ENCODE data around the gene GOLGA6L7. TPM values are rescaled to one million over a fixed set of nuclear protein-coding genes. Genes with fewer than 3 reads are reported as not detected.

GOLGA6L7 gene
- total and polyA plus RNA-seq, 10 donors: not detected

- H3K4me1 ChIP-seq: peaks cover 0 to 17% (median 13%) of the 10 kb centered on the region in 6 donors
- 91 to 100% (median 94%) methylated on average over 1 of the region's 1 CpG for WGBS, 5 donors
- DNase-seq: no peak
- peaks cover 0 to 23% (median 14%) of the 10 kb centered on the region in 7 donors for H3K27me3 ChIP-seq (replicated peaks in 1 of 7)
- H3K36me3 ChIP-seq: no peaks in the 10 kb centered on the region
- no peak overlapping the region for H3K27ac ChIP-seq
- H3K9me3 ChIP-seq: no peaks in the 10 kb centered on the region
- H3K4me3 ChIP-seq: no peak overlapping the region
- TF ChIP-seq POLR2AphosphoS5 (IDR thresholded peaks at IDR 0.05) (no peak), POLR2A (IDR thresholded peaks at IDR 0.05) (no peak)
- TF ChIP-seq, protein P1, sequence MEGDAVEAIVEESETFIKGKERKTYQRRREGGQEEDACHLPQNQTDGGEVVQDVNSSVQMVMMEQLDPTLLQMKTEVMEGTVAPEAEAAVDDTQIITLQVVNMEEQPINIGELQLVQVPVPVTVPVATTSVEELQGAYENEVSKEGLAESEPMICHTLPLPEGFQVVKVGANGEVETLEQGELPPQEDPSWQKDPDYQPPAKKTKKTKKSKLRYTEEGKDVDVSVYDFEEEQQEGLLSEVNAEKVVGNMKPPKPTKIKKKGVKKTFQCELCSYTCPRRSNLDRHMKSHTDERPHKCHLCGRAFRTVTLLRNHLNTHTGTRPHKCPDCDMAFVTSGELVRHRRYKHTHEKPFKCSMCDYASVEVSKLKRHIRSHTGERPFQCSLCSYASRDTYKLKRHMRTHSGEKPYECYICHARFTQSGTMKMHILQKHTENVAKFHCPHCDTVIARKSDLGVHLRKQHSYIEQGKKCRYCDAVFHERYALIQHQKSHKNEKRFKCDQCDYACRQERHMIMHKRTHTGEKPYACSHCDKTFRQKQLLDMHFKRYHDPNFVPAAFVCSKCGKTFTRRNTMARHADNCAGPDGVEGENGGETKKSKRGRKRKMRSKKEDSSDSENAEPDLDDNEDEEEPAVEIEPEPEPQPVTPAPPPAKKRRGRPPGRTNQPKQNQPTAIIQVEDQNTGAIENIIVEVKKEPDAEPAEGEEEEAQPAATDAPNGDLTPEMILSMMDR (IDR thresholded peaks at IDR 0.05 in 8 of 11, conservative IDR thresholded peaks at IDR 0.05 in 3 of 11): no peak
- intact Hi-C loops (cut with DNase I; ENCODE audit: low total_unique reads): no loop called here
Measured at GRCh38 chr15:28881600-28881999, 33.2 kb upstream of the GOLGA6L7 start.

- 23 to 44% (median 35%) methylated on average over 3 of the region's 3 CpGs for WGBS, 5 donors
Measured at GRCh38 chr15:28881170-28881569, 32.7 kb upstream of the GOLGA6L7 start.

GRCh38 chr15:28880680-28881079 lies 32.2 kb upstream of the GOLGA6L7 start:
- no peak overlapping the region for H3K4me3 ChIP-seq
- H3K36me3 ChIP-seq: no peaks in the 10 kb centered on the region
- H3K27ac ChIP-seq: peak overlapping the region in 1 of 8 donors; percentile 25
- peaks cover 0 to 10% (median 8%) of the 10 kb centered on the region in 6 donors for H3K4me1 ChIP-seq
- 82 to 88% (median 85%) methylated on average over 5 of the region's 5 CpGs for WGBS, 5 donors
- TF ChIP-seq POLR2AphosphoS5 (IDR thresholded peaks at IDR 0.05) (no peak), POLR2A (IDR thresholded peaks at IDR 0.05) (no peak)
- TF ChIP-seq, protein P1 (IDR thresholded peaks at IDR 0.05 in 8 of 11, conservative IDR thresholded peaks at IDR 0.05 in 3 of 11): no peak
- DNase-seq: no peak
- H3K9me3 ChIP-seq: no peaks in the 10 kb centered on the region
- peaks cover 0 to 14% (median 8%) of the 10 kb centered on the region in 7 donors for H3K27me3 ChIP-seq (replicated peaks in 1 of 7)
- intact Hi-C loops (cut with DNase I; ENCODE audit: low total_unique reads): no loop called here

More at GRCh38 chr15:28881170-28881569, 32.7 kb upstream of the GOLGA6L7 start:
- Histone ChIP-seq H3K27ac (peak overlapping the region in 1 of 8 donors; percentile 25), H3K27me3 (replicated peaks in 1 of 7) (peaks cover 0 to 19% (median 10%) of the 10 kb centered on the region in 7 donors), H3K4me1 (peaks cover 0 to 13% (median 9%) of the 10 kb centered on the region in 6 donors), H3K9me3 (no peaks in the 10 kb centered on the region), H3K36me3 (no peaks in the 10 kb centered on the region), H3K4me3 (no peak overlapping the region)
- TF ChIP-seq POLR2AphosphoS5 (IDR thresholded peaks at IDR 0.05): no peak
- TF ChIP-seq POLR2A (IDR thresholded peaks at IDR 0.05): no peak
- TF ChIP-seq, protein P1 (IDR thresholded peaks at IDR 0.05 in 8 of 11, conservative IDR thresholded peaks at IDR 0.05 in 3 of 11): no peak
- DNase-seq: no peak
- intact Hi-C loops (cut with DNase I; ENCODE audit: low total_unique reads): no loop called here

DNA sequence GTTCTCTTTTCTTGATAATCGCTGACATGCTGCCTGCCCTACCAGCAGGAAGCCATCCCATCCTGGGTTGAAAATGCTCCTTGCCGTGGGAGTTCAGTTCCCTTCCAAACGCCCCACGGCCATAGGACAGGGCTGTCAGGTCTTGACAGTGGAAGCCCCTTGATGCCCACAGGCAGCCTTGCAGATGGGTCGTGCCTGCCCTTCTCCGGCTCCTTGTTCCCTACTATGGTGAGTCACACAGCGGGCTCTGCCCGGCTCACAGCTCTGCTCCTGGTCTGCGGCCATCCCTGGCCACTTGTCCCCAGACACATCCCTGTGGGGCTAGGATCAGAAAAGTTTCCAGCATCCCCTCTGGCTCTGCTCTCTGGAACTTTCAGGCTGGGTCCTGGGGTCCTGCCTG lies 31.1 kb upstream of the GOLGA6L7 start:
- no peak overlapping the region for H3K27ac ChIP-seq
- TF ChIP-seq, protein P1 (IDR thresholded peaks at IDR 0.05 in 8 of 11, conservative IDR thresholded peaks at IDR 0.05 in 3 of 11): no peak
- TF ChIP-seq POLR2A (IDR thresholded peaks at IDR 0.05) (no peak), POLR2AphosphoS5 (IDR thresholded peaks at IDR 0.05) (no peak)
- H3K36me3 ChIP-seq: no peaks in the 10 kb centered on the region
- H3K4me3 ChIP-seq: no peak overlapping the region
- WGBS, 5 donors: 89 to 96% (median 92%) methylated on average over 9 of the region's 9 CpGs
- no peak for DNase-seq
- H3K27me3 ChIP-seq (replicated peaks in 1 of 7): peaks cover 0 to 3% (median 0%) of the 10 kb centered on the region in 7 donors
- no peaks in the 10 kb centered on the region for H3K4me1 ChIP-seq
- intact Hi-C loops (cut with DNase I; ENCODE audit: low total_unique reads): no loop called here
- no peaks in the 10 kb centered on the region for H3K9me3 ChIP-seq

Data from spleen (tissue), 11 donors.